Motor neuron (in vitro differentiated cells): Measurements from ENCODE around the gene TSPEAR. TPM values are rescaled to one million over a fixed set of nuclear protein-coding genes. Genes with fewer than 3 reads are reported as not detected.
A peak's percentile ranks its signal among the peaks of the same experiment; 100 is the strongest.

Experiments
- ATAC-seq, 8 experiments: fragments of 200-7000 bp; cut with Tn5 transposase; replicated peaks in 6 of 8; 2 replicates each; pipeline ENCODE4 v1.8.0; 2021; ENCODE audit warnings: mild to moderate bottlenecking in 8 of 8, moderate library complexity in 8 of 8
- H3K27ac ChIP-seq, 2 donors: fragments of 250-450 bp; sonication (Bioruptor Pico); 2 replicates each; pipeline ENCODE4 v1.9.0; 2021; ENCODE audit warnings: antibody characterized with exemption in 2 of 2, mild to moderate bottlenecking in 2 of 2, moderate library complexity in 1 of 2
- H3K4me1 ChIP-seq, 2 donors: fragments of 250-450 bp; sonication (Bioruptor Pico); replicated peaks in 1 of 2; 2 replicates each; pipeline ENCODE4 v1.6.1; 2021; ENCODE audit warnings: antibody characterized with exemption in 2 of 2, mild to moderate bottlenecking in 2 of 2, moderate library complexity in 1 of 2
- H3K4me3 ChIP-seq, 5 donors: fragments of 250-450 bp; sonication (Bioruptor Pico); 2 replicates each; pipeline ENCODE4 v1.9.0; 2021; ENCODE audit warnings: antibody characterized with exemption in 5 of 5, mild to moderate bottlenecking in 5 of 5, moderate library complexity in 4 of 5
- WGBS, 10 experiments: fragments of 450-650 bp; shearing (Covaris generic); methylation state at CpG; one replicate each; pipeline ENCODE4 v1.0.0; 2022; 5-methylcytosine and 5-hydroxymethylcytosine counted together
- in situ Hi-C, 9 experiments: fragments of 400-800 bp; cut with MboI; loops; one replicate each; pipeline ENCODE4 v1.15.0; 2021; ENCODE audit warnings: low sequenced_read_pairs in 9 of 9, low pct_unique_long_range_greater_than_20kb in 2 of 9; ENCODE audit not compliant: unreplicated experiment in 9 of 9
- total RNA-seq, 8 experiments: library from RNA; unstranded; fragments of 300-600 nt; gene quantifications; 2 replicates each; pipeline versions ENCODE4 v1.2.3 to v1.2.4, GENCODE V29; 2022

The TSPEAR gene
- total RNA-seq, 8 experiments from 2014 or later, result 0.21 to 0.66 (median 0.31) TPM; not detected in 1

DNA sequence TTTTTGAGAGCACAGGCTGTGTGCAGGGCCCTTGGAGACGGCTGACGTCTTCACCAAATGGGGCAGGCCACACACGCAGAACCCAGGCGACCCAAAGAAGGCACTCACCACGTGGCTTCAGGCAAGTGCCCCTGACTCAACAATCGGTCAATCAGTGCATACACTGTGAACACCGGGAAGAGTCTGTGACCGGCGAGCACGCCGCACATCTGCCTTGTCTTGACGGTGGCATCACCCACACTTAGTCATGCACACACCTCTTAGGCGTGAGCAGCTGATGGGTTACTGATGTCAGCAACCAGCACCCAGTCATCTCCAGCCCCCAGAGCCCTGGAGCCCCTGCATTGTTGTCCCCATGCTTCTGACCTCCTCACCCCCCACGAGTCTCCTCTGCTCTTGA is 261.0 kb downstream of the TSPEAR start:
- in situ Hi-C loops, result no loop called here
- 10 to 65% (median 30%) methylated on average over 1 to 6 of the region's 14 CpGs; no CpG with 5 or more reads in 5 of the 10 experiments for WGBS, 10 experiments

DNA sequence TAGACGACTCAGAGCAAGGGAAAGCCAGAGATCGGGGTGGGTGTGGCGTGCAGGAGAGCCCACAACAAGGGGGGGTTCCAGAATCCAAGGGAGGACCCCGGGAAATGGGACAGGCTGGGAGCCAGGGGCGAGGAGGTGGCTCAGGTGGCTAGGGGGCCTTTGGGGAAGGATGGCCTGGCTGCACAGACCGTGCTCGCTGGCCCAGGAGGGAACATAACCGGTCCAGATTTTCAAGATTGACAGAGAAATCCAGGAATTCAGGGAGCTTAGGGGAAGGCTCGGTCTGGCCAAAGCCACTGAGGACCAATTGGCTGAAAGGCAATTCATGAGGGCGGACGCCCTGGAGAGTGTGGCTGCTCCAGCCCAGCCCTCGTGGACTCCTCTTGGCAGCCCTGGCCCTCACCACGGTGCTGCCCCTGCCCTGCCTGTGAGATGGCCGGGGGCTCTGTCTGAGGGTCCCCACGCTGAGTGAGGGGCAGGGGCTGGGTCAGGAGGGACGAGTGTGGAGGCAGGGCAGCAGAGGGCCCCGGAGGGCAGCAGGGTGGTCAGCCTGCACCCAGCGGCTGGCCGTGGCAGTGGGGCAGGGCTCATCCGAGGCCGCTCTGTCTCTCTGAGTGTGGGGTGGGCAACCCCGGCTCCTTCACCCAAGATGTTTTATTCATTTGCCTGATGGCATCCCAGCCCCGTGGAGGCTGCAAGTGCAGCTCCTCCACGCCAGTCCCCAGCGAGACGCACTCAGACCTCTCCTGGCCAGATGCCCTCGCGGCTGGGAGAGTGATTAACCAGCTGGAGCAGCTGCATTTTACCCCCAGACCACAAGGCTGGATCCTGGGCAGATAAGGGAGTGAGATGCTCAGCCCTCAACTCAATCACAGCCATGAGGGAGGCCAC is 261.7 kb downstream of the TSPEAR start:
- ATAC-seq, result peak in 2 of 8 experiments; percentile 28 to 34
- in situ Hi-C loops, result no loop called here
- Histone ChIP-seq H3K4me3 (no peak overlapping the region), H3K4me1 (no peaks in the 10 kb centered on the region), H3K27ac (no peak overlapping the region)
- 3 to 83% (median 67%) methylated on average over 1 to 10 of the region's 28 CpGs; no CpG with 5 or more reads in 1 of the 10 experiments for WGBS, 10 experiments

More for the DNA sequence above, 261.0 kb downstream of the TSPEAR start:
- Histone ChIP-seq H3K4me3 (no peak overlapping the region), H3K4me1 (no peaks in the 10 kb centered on the region), H3K27ac (no peak overlapping the region)
- no peak for ATAC-seq

DNA sequence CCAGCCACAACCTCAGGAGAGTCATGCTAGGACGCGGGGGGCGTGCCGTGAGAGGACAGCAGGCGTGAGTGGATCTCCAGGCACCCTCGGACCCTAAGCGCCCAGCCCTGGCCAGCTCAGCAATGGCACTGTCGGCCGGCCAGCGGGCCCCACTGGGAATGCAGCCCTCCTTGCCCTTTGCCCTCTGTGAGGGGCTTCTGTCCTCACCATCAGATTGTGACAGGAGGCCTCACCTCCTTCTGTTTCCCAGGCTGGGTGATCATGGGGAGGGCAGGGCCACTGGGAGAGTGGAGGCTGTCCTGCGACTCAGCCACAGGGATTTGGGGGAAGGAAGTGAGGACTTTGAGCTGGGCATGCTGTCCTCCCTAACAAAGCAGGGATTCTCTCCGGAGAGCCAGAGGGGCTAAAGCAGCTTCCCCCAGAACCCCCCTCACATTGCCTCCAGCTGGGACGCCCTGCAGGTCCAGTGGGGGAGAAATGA is 262.7 kb downstream of the TSPEAR start:
- Histone ChIP-seq H3K4me3 (no peak overlapping the region), H3K4me1 (no peaks in the 10 kb centered on the region), H3K27ac (no peak overlapping the region)
- WGBS, 10 experiments, result 0 to 68% methylated on average over 1 to 5 of the region's 13 CpGs; no CpG with 5 or more reads in 8 of the 10 experiments
- in situ Hi-C loops, result no loop called here
- ATAC-seq, result peak in 2 of 8 experiments; percentile 15 to 25

Other genes with a start within 250 kb of the TSPEAR start
- gene KRTAP10-1, start 171.4 kb downstream of the TSPEAR start, total RNA-seq, result 1 to 10 TPM in 1 of 8 experiments, under 1 TPM in 2, not detected in 5; 0.18 to 1.1 (median 0.25) TPM
- gene KRTAP10-2, start 160.1 kb downstream of the TSPEAR start, total RNA-seq, result 1 to 10 TPM in 1 of 8 experiments, under 1 TPM in 3, not detected in 4; 0.17 to 1.1 (median 0.47) TPM
- gene KRTAP10-3, start 152.8 kb downstream of the TSPEAR start, total RNA-seq, result 1 to 10 TPM in 1 of 8 experiments, under 1 TPM in 4, not detected in 3; 0.23 to 1.1 (median 0.46) TPM
- under 1 TPM in 3 of 8 experiments, not detected in 5; 0.41 to 1.00 (median 0.87) TPM for gene KRTAP10-4, start 137.8 kb downstream of the TSPEAR start, total RNA-seq
- 1 to 10 TPM in 1 of 8 experiments, under 1 TPM in 3, not detected in 4; 0.17 to 1.1 (median 0.43) TPM for gene KRTAP10-5, start 131.0 kb downstream of the TSPEAR start, total RNA-seq
- gene KRTAP10-6, start 119.1 kb downstream of the TSPEAR start, total RNA-seq, result under 1 TPM in 4 of 8 experiments, not detected in 4; 0.23 to 0.71 (median 0.35) TPM
- gene KRTAP10-7, start 111.0 kb downstream of the TSPEAR start, total RNA-seq, result under 1 TPM in 3 of 8 experiments, not detected in 5; 0.13 to 0.47 (median 0.20) TPM
- under 1 TPM in 4 of 8 experiments, not detected in 4; 0.41 to 0.67 (median 0.44) TPM for gene KRTAP10-8, start 99.5 kb downstream of the TSPEAR start, total RNA-seq
- 1 to 10 TPM in 1 of 8 experiments, under 1 TPM in 4, not detected in 3; 0.18 to 1.0 (median 0.46) TPM for gene KRTAP10-9, start 84.5 kb downstream of the TSPEAR start, total RNA-seq
- 1 to 10 TPM in 1 of 8 experiments, under 1 TPM in 3, not detected in 4; 0.17 to 1.1 (median 0.51) TPM for gene KRTAP10-10, start 74.2 kb downstream of the TSPEAR start, total RNA-seq
- under 1 TPM in 2 of 8 experiments, not detected in 6; 0.49 to 0.66 TPM for gene KRTAP10-11, start 65.2 kb downstream of the TSPEAR start, total RNA-seq
- gene KRTAP12-4, start 56.9 kb downstream of the TSPEAR start, total RNA-seq, result not detected
- gene KRTAP12-3, start 53.6 kb downstream of the TSPEAR start, total RNA-seq, result not detected
- gene KRTAP12-2, start 44.6 kb downstream of the TSPEAR start, total RNA-seq, result not detected
- gene KRTAP12-1, start 29.4 kb downstream of the TSPEAR start, total RNA-seq, result under 1 TPM in 1 of 8 experiments, not detected in 7; 0.90 TPM
- gene KRTAP10-12, start 14.4 kb downstream of the TSPEAR start, total RNA-seq, result under 1 TPM in 3 of 8 experiments, not detected in 5; 0.29 to 0.85 (median 0.56) TPM
- gene UBE2G2, start 90.2 kb upstream of the TSPEAR start, total RNA-seq, result 100 to 1,000 TPM in 2 of 8 experiments, 10 to 100 TPM in 6; 32.6 to 142 (median 54.7) TPM
- gene SUMO3, start 106.5 kb upstream of the TSPEAR start, total RNA-seq, result 100 to 1,000 TPM in 1 of 8 experiments, 10 to 100 TPM in 7; 46.6 to 103 (median 56.9) TPM
- 100 to 1,000 TPM in 3 of 8 experiments, 10 to 100 TPM in 5; 62.1 to 226 (median 85.5) TPM for gene PTTG1IP, start 162.1 kb upstream of the TSPEAR start, total RNA-seq
- gene ITGB2, start 209.3 kb upstream of the TSPEAR start, total RNA-seq, result under 1 TPM in 5 of 8 experiments, not detected in 3; 0.05 to 0.85 (median 0.56) TPM
- 10 to 100 TPM in 7 of 8 experiments, 1 to 10 TPM in 1; 9.8 to 41.2 (median 15.3) TPM for gene SLX9, start 228.5 kb upstream of the TSPEAR start, total RNA-seq